ENCODE measurements around the gene APPL1. TPM values are rescaled to one million over a fixed set of nuclear protein-coding genes. Genes with fewer than 3 reads are reported as not detected.
A peak's percentile ranks its signal among the peaks of the same experiment; 100 is the strongest.
"Not testable (repeated sequence)": the region's sequence is repeated elsewhere in the genome, so short reads cannot be mapped to it uniquely, and the experiment has no call there.

Gene APPL1
- total RNA-seq, 1 donor from 2014 or later, result 27.0 TPM

- no peak for TF ChIP-seq CTCF (conservative IDR thresholded peaks at IDR 0.05; ENCODE audit: low read depth, low read length)
- DNase-seq (ENCODE audit: low read depth), result no peak
Measured at GRCh38 chr3:57287205-57287604, 59.7 kb downstream of the APPL1 start.

GRCh38 chr3:57288403-57288802, 60.9 kb downstream of the APPL1 start:
- no peak for TF ChIP-seq CTCF (conservative IDR thresholded peaks at IDR 0.05; ENCODE audit: low read depth, low read length)
- no peak overlapping the region for H3K4me3 ChIP-seq (ENCODE audit: low read depth, low read length)
- DNase-seq (ENCODE audit: low read depth), result no peak

More at GRCh38 chr3:57287205-57287604, 59.7 kb downstream of the APPL1 start:
- H3K4me3 ChIP-seq (ENCODE audit: low read depth, low read length), result no peak overlapping the region

GRCh38 chr3:57292159-57292896, 64.8 kb downstream of the APPL1 start, which contains the start of gene ASB14:
Gene ASB14, minus strand, starts transcription at chr3:57292685. Its CDS starts 652 bp downstream, at chr3:57292033.
- DNase-seq (ENCODE audit: low read depth), result no peak
- no peak for TF ChIP-seq CTCF (conservative IDR thresholded peaks at IDR 0.05; ENCODE audit: low read depth, low read length)
- H3K4me3 ChIP-seq (ENCODE audit: low read depth, low read length), result no peak within 1 kb of the TSS

GRCh38 chr3:57292897-57293526, 65.5 kb downstream of the APPL1 start:
- H3K4me3 ChIP-seq (ENCODE audit: low read depth, low read length), result no peak overlapping the region
- no peak for TF ChIP-seq CTCF (conservative IDR thresholded peaks at IDR 0.05; ENCODE audit: low read depth, low read length)
- DNase-seq (ENCODE audit: low read depth), result no peak

GRCh38 chr3:57298041-57298440, 70.5 kb downstream of the APPL1 start:
- peak; percentile 36 for TF ChIP-seq CTCF (conservative IDR thresholded peaks at IDR 0.05; ENCODE audit: low read depth, low read length)
- peak; percentile 68 for DNase-seq (ENCODE audit: low read depth)
- no peak overlapping the region for H3K4me3 ChIP-seq (ENCODE audit: low read depth, low read length)

GRCh38 chr3:57303520-57303919, 76.0 kb downstream of the APPL1 start:
- DNase-seq (ENCODE audit: low read depth); H3K4me3 ChIP-seq (ENCODE audit: low read depth, low read length): not testable (repeated sequence)

GRCh38 chr3:57309769-57310360, 82.3 kb downstream of the APPL1 start:
- no peak overlapping the region for H3K4me3 ChIP-seq (ENCODE audit: low read depth, low read length)
- no peak for DNase-seq (ENCODE audit: low read depth)
- no peak for TF ChIP-seq CTCF (conservative IDR thresholded peaks at IDR 0.05; ENCODE audit: low read depth, low read length)
